SW480 (cell line): ENCODE measurements around the gene TGDS.

Experiments used
- DNase-seq: peaks from one replicate; pipeline ENCODE4 v3.0.0-alpha.2; 2016; ENCODE audit warnings: low spot score

The TGDS gene

GRCh38 chr13:94601446-94602431 is 5.8 kb upstream of the TGDS start, which contains the start of gene GPR180:
GPR180 (plus strand) TSS chr13:94601857; CDS start chr13:94601928, 71 bp downstream.
- peak; percentile 98 for DNase-seq

GRCh38 chr13:94599877-94600276 is 3.9 kb upstream of the TGDS start:
- no peak for DNase-seq

- DNase-seq = peak; percentile 21
Measured at GRCh38 chr13:94598281-94598680, 2.3 kb upstream of the TGDS start.

GRCh38 chr13:94596575-94596971 is 621 bp upstream of the TGDS start:
- no peak for DNase-seq

- DNase-seq = peak; percentile 9
Measured at GRCh38 chr13:94595001-94595949, 677 bp downstream of the TGDS start.

- DNase-seq = no peak
Measured at GRCh38 chr13:94590744-94591143, 5.2 kb downstream of the TGDS start.

- no peak for DNase-seq
Measured at GRCh38 chr13:94588541-94588940, 7.4 kb downstream of the TGDS start.

GRCh38 chr13:94586371-94586770 is 9.6 kb downstream of the TGDS start:
- DNase-seq = no peak

GRCh38 chr13:94585543-94586101 is 10.3 kb downstream of the TGDS start:
- no peak for DNase-seq

GRCh38 chr13:94583926-94584325 is 12.0 kb downstream of the TGDS start:
- no peak for DNase-seq

- no peak for DNase-seq
Measured at GRCh38 chr13:94579063-94579462, 16.9 kb downstream of the TGDS start.

- DNase-seq = no peak
Measured at GRCh38 chr13:94569615-94570014, 26.3 kb downstream of the TGDS start.

- DNase-seq = no peak
Measured at GRCh38 chr13:94568443-94568842, 27.5 kb downstream of the TGDS start.

GRCh38 chr13:94567581-94567980 is 28.4 kb downstream of the TGDS start:
- DNase-seq = no peak

- DNase-seq = no peak
Measured at GRCh38 chr13:94561126-94561525, 34.8 kb downstream of the TGDS start.

- DNase-seq = no peak
Measured at GRCh38 chr13:94560116-94560515, 35.8 kb downstream of the TGDS start.

GRCh38 chr13:94559222-94559795 is 36.6 kb downstream of the TGDS start:
- DNase-seq = no peak

GRCh38 chr13:94558716-94559115 is 37.2 kb downstream of the TGDS start:
- no peak for DNase-seq

- DNase-seq = no peak
Measured at GRCh38 chr13:94557684-94558235, 38.2 kb downstream of the TGDS start.

- no peak for DNase-seq
Measured at GRCh38 chr13:94556621-94557020, 39.3 kb downstream of the TGDS start.

GRCh38 chr13:94556041-94556440 is 39.9 kb downstream of the TGDS start:
- DNase-seq = no peak

GRCh38 chr13:94553766-94554165 is 42.2 kb downstream of the TGDS start:
- DNase-seq = no peak
